Retina (tissue), 1 donor: Measurements from ENCODE around the gene SLC17A7.

Experiments
- DNase-seq: peaks from one replicate; pipeline ENCODE4 v3.0.0-alpha.2; 2016

Gene SLC17A7

GRCh38 chr19:49443366-49444099 lies 2.2 kb upstream of the SLC17A7 start:
- DNase-seq: peak; percentile 100

- no peak for DNase-seq
Measured at GRCh38 chr19:49442771-49443365, 1.5 kb upstream of the SLC17A7 start.

GRCh38 chr19:49442354-49442753 lies 1.0 kb upstream of the SLC17A7 start:
- no peak for DNase-seq

DNA sequence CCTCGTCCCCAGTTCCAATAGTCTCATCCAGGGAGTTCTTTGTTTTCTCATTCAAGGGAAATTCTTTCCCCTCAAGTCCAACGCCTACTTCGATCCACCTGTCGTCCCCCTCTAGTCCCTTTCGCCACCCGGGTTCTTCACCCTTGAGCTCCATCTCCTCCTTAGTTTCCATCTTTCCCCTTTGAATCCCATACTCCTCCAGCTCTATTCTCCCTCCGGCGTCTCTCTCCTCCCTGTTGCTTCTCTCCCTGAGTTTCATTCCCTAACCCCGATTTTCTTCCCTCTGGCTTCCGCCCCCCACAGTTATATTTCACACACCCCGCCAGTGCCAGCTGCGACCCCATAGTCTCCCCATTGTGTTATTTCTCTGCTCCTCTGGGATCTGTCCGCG lies 628 bp upstream of the SLC17A7 start:
- DNase-seq: no peak

DNA sequence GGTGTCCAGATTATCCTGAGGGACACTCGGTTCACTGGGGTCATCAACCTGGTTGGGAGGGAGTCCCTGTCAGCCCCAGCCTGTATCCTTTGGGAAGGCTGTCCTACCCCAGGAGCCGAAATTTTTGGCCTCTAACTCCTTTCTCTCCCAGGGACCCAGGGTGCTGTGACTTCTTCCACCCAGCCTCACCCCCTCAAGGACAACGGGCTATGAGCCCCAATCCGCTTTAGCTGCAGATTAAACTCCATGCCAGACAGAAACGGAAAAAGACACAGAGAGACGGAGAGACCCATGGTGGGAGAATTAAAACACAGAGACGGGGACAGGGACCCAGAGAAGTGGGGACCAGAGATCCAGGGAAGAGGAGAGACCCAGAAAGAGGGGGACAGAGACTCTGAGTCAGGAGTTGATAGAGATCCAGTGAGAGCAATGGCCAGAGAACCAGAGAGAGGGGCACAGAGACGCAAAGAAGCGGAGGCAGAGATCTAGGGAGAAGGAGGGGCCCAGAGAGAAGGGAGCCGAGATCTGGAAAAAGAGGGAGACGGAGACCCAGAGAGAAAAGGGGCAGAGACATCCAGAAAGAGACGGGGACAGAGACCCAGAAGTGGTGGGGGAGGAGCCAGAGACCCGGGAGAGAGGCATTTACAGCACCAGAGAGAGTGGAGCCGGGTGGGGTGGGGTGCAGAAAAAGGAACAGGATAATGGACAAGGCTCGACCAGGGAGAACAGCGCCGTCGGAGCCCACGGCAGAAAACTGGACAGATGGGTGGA lies 703 bp downstream of the SLC17A7 start:
- DNase-seq: no peak

GRCh38 chr19:49439836-49440235 lies 1.5 kb downstream of the SLC17A7 start:
- DNase-seq: no peak

DNA sequence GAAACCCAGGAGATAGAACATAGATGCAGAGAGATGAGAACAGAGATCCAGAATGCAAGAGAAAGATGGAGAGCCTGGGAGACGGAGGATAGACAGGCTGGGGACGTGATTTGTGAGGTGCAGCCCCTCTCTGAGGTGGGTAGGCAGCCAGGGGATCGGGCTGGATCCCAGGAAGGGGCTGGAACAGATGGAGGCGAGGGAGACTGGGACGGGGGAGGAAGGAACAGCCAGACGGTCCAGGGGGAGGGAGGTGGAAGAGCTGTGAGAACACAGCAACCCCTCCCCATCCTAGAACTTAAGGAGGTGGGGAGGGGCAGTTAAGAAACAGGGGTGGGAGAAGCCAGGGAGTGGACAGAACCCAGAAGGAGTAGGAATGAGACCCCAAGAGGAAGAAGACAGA lies 3.1 kb downstream of the SLC17A7 start:
- no peak for DNase-seq

GRCh38 chr19:49437231-49437630 lies 4.1 kb downstream of the SLC17A7 start:
- no peak for DNase-seq

DNA sequence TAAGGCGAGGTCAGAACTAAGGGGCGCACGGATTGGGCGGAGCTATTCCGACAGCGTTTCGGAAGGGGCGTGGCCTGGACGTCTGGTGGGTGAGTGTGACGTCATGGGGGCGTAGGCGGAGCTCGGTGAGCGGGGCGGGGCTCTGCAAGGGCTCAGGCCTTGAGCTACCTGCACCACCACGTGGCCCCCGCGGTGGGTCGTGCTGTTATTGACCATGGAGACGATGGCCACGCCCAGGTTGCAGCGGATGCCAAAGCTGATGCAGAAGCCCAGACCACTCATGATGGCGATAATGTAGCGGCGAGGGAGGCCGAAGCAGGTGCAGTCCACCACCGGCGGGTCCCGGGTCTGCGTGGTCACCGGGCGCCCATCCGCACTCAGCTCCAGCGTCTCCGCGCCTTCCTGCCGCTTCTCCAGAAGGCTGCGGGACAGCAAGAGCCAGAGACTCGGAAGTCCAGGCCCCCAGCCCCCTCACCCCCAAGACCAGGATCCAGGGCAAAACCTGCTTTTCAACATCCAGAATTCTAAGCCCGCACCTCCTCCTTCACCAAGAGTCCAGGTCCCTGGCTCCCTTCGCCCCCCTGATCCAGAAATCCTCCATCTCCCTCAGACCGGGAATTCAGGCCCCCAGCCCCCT lies 4.8 kb downstream of the SLC17A7 start:
- DNase-seq: no peak

GRCh38 chr19:49435670-49436069 lies 5.7 kb downstream of the SLC17A7 start:
- no peak for DNase-seq

DNA sequence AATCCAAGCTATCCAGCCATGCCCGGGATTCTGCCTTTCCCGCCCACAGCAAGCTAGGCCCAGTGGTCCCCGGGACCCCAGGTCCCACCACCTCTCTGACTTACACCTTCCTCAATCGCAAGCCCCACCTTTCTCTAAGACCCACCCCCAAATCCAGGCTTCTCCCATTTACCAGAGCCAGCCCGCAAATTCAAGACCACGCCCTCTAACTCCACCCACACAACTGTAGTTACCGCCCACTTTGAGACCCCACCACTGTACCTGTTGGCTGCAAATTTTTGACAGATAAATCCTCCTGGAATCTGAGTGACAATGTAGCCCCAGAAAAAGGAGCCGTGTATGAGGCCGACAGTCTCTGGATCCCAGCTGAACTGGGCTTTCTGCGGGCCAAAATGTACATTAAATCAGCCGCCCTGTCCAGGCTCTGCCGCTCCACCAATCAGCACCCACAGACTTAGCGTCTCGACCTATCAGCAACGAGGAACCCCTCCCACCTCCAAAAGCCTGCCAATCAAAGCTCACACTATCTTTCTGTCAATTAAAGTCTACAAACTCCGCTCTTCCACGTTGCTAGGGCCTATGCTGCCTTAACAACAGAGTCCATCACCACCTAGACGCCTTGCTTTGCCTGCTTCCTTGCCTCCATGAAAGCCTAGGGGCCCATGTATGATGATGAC lies 6.3 kb downstream of the SLC17A7 start:
- no peak for DNase-seq

DNA sequence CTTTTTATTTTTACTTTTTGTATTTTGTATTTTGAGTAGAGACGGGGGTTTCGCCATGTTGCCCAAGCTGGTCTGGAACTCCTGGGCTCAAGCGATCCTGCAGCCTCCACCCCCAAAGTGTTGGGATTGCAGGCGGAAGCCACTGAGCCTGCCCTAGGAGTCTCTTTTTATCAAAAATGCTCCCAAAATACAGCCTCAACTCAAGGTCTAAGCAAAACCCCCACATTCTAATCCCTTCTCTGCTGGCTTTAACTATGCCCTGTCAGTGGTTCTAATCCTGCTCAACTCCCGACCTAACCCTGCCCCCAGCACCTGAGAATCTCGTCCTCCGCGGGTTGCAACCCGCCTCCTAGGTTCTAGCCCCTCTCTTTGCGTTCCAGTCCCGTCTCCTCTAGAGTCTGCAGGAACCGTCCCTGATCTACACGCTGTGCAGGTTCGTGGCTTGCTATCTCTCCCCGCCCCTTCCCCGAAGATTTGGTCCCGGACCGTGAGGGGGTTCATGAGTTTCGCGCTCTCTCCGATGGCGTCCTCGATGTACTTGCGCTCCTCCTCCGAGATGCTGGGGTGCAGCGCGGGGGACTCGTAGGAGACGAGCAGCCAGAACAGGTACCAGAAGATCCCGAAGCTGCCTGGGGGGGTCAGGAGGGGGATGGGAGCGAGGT lies 8.0 kb downstream of the SLC17A7 start:
- DNase-seq: no peak

GRCh38 chr19:49432141-49433073 lies 8.9 kb downstream of the SLC17A7 start:
- DNase-seq: no peak

GRCh38 chr19:49431330-49431749 lies 10.0 kb downstream of the SLC17A7 start:
- DNase-seq: no peak

DNA sequence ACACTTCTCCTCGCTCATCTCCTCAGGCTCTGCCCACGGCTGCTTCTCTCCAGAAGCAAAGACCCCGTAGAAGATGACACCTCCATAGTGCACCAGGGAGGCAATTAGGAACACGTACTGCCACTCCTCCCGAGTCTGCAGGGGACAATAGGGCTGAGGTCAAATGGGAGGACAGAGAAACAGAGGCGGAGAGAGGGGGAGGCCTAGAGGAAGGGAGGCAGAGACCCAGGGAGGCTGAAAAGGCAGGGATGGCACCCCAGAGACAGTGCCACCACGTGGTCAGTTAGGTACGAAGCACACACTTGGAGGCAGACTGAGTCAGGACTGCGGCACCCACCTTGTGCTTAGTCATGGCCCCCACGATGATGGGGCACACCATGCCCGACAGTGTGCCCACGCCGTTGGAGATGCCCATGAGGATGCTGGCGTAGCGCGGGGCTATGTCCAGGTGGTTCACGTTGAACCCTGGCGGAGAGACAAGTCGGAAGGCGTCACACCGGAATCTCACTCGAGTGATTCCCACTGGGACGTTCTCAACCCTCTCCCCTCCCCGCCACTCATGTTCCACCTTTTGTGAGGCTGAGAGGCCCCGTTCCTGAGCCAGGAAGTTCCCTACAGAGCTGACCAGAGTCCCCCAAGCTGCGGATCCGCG lies 10.5 kb downstream of the SLC17A7 start:
- no peak for DNase-seq

GRCh38 chr19:49430172-49430677 lies 11.1 kb downstream of the SLC17A7 start:
- DNase-seq: no peak

DNA sequence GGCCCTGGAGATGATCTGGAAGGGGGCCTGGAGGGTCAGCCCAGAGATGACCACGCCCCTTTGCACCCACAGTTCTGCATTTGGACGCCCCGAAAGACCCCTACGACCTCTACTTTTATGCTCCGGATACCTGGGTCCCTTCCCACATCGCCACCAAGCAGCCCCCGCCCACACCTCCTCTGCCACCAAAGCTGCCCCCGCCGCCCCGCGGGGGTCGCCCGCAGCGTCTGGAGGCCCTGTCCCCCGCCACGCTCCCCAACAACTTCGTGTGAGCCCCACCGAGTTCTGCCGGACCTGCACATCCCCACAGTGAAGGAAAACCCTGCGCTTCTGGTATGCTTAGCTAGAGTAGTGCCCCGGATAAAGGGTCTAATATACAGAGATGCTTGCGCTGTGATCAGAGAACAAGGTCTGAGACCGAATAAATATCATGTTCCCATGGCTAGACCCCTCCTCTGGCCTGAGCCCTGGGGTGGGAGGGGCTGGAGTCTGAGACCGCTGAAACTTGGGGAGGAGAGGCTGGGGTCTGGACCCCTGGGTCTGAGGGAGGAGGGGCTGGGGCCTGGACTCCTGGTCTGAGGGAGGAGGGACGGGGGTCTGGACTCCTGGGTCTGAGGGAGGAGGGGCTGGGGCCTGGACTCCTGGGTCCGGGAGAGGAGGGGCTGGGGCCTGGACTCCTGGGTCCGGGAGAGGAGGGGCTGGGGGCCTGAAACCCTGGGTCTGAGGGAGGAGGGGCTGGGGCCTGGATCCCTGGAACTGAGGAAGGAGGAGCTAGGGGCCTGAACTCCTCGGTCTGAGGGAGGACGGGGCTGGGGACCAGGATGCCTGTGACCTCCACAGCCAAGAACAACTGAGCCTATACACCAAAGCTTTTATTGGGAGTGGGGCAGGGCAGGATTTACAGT lies 12.5 kb downstream of the SLC17A7 start:
- DNase-seq: no peak

DNA sequence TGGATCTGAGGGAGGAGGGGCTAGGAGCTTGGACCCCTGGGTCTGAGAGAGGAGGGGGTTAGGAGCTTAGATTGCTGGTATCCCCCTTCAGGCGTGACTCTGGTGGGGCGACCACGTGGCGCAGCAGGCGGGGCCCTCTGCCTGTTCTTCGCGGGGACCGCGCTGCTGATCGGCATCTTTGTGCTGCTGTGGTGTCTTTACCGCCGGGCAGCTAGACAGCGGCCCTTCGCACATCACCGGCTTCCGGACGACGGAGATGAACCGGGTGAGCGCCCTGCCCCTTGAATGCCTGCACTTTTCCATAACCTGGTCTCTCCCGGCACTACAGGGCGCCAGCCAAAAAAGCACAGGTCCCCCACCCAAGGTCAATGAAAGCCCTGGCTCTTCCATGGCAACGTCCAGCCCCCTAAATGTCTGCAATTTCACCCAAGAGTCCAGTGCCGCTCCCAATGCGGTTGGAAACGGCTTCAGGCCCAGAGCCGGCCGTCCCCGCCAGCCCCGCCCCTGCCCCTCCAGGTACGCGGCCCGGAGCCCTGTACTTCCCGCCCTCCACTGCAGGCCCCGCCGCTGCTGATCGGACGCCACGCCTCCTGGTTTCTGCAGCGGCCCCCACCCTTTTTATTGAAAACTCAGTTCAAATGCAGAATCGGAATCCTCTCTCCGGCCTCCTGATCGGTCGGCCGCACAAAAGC lies 13.3 kb downstream of the SLC17A7 start:
- DNase-seq: no peak

DNA sequence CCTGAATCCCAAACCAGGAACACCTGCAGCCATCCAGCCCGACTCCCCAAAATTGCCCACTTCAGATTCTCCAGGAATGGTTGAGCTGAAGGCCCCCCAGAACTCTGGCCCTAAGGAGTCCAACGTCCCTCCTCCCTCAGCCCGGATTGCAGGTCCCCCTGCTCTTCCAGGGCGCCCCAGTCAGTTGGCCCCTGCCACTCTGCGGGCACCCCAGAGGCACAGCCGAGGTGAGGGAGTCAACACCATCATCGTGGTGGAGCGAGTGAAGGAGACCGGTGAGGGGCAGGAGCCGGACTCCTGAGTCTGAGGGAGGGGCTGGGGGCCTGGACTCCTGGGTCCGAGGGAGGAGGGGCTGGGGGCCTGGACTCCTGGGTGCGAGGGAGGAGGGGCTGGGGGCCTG lies 14.0 kb downstream of the SLC17A7 start:
- no peak for DNase-seq
